ENCODE data around the gene CENPP. TPM values are rescaled to one million over a fixed set of nuclear protein-coding genes. Genes with fewer than 3 reads are reported as not detected.

CENPP gene
- total RNA-seq, 2 donors from 2014 or later = 1.9 to 6.8 TPM

- Mint-ChIP-seq H3K27ac (no peak overlapping the region), H3K4me1 (peaks cover 2% of the 10 kb centered on the region), H3K27me3 (no peaks in the 10 kb centered on the region), H3K36me3 (ENCODE audit: low read depth) (peaks cover 27% of the 10 kb centered on the region), H3K4me3 (no peak overlapping the region)
- no peaks in the 10 kb centered on the region for H3K9me3 ChIP-seq (ENCODE audit: control insufficient read depth, low read length, poor library complexity, severe bottlenecking)
- DNase-seq = no peak
- no peak for ATAC-seq
These were observed 316.8 kb downstream of the CENPP start for GRCh38 chr9:92642564-92642963.

GRCh38 chr9:92644278-92644677, 318.5 kb downstream of the CENPP start:
- Mint-ChIP-seq H3K36me3 (ENCODE audit: low read depth) (peaks cover 31% of the 10 kb centered on the region), H3K27ac (no peak overlapping the region), H3K4me3 (no peak overlapping the region)

GRCh38 chr9:92645041-92645440, 319.3 kb downstream of the CENPP start:
- no peak overlapping the region for H3K27ac Mint-ChIP-seq
- peaks cover 2% of the 10 kb centered on the region for H3K4me1 Mint-ChIP-seq
- no peaks in the 10 kb centered on the region for H3K27me3 Mint-ChIP-seq
- H3K4me3 Mint-ChIP-seq = no peak overlapping the region
- ATAC-seq (no peak), DNase-seq (no peak)
- peaks cover 31% of the 10 kb centered on the region for H3K36me3 Mint-ChIP-seq (ENCODE audit: low read depth)
- H3K9me3 ChIP-seq (ENCODE audit: control insufficient read depth, low read length, poor library complexity, severe bottlenecking) = no peaks in the 10 kb centered on the region

More at GRCh38 chr9:92644278-92644677, 318.5 kb downstream of the CENPP start:
- no peak for ATAC-seq
- no peaks in the 10 kb centered on the region for H3K9me3 ChIP-seq (ENCODE audit: control insufficient read depth, low read length, poor library complexity, severe bottlenecking)
- H3K27me3 Mint-ChIP-seq = no peaks in the 10 kb centered on the region
- H3K4me1 Mint-ChIP-seq = peaks cover 2% of the 10 kb centered on the region
- DNase-seq = no peak

GRCh38 chr9:92647671-92648473, 322.1 kb downstream of the CENPP start:
- H3K27me3 Mint-ChIP-seq = no peaks in the 10 kb centered on the region
- no peak overlapping the region for H3K27ac Mint-ChIP-seq
- H3K36me3 Mint-ChIP-seq (ENCODE audit: low read depth) = peaks cover 28% of the 10 kb centered on the region
- DNase-seq = no peak
- H3K9me3 ChIP-seq (ENCODE audit: control insufficient read depth, low read length, poor library complexity, severe bottlenecking) = no peaks in the 10 kb centered on the region
- no peak for ATAC-seq
- no peaks in the 10 kb centered on the region for H3K4me1 Mint-ChIP-seq
- no peak overlapping the region for H3K4me3 Mint-ChIP-seq

- no peak overlapping the region for H3K27ac Mint-ChIP-seq
- H3K4me1 Mint-ChIP-seq = peaks cover 2% of the 10 kb centered on the region
- no peak overlapping the region for H3K4me3 Mint-ChIP-seq
- no peaks in the 10 kb centered on the region for H3K9me3 ChIP-seq (ENCODE audit: control insufficient read depth, low read length, poor library complexity, severe bottlenecking)
- H3K36me3 Mint-ChIP-seq (ENCODE audit: low read depth) = peaks cover 28% of the 10 kb centered on the region
- ATAC-seq (no peak), DNase-seq (no peak)
- no peaks in the 10 kb centered on the region for H3K27me3 Mint-ChIP-seq
These were observed 322.8 kb downstream of the CENPP start for GRCh38 chr9:92648474-92648971.

DNA sequence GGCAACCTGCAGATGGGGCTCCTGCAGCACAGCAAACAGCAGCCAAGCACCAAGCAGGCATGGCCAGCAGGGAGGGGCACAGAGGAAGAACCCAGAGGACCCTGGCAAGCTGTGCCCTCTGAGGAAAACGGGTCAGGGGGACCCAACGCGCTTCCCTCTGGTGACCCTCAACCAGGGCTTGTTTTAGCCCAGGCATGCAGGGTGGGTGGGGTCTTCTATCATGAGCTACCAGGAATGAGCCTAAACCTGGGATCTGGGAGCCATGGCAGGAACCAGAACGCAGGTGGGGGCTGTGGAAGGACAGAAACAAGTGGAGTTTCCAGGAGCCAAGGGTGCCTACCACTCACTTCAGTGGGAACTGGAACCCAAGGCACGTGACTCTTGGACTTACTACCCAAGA, 323.3 kb downstream of the CENPP start:
- Mint-ChIP-seq H3K27me3 (no peaks in the 10 kb centered on the region), H3K27ac (no peak overlapping the region), H3K36me3 (ENCODE audit: low read depth) (peaks cover 28% of the 10 kb centered on the region), H3K4me1 (peaks cover 2% of the 10 kb centered on the region), H3K4me3 (no peak overlapping the region)
- DNase-seq (no peak), ATAC-seq (no peak)
- no peaks in the 10 kb centered on the region for H3K9me3 ChIP-seq (ENCODE audit: control insufficient read depth, low read length, poor library complexity, severe bottlenecking)

DNA sequence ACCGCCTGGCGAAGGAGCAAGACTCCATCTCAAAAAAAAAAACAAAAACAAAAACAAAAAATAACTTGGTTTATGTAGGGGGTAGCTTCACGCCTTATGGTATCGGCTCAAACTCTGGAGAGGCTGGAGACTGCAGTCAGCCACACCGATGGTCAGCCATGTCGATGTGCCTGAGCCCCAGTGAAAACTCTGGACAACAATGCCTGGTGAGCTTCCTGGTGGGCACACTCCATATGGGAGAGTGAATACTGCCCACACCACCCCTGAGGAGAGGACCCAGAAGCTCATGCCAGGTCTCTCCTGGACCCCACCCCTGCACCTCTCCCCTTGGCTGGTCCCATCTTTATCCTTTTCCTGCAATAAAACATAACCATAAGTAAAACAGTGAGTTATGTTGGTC, 324.5 kb downstream of the CENPP start:
- no peaks in the 10 kb centered on the region for H3K27me3 Mint-ChIP-seq
- peaks cover 20% of the 10 kb centered on the region for H3K36me3 Mint-ChIP-seq (ENCODE audit: low read depth)
- H3K4me1 Mint-ChIP-seq = peaks cover 2% of the 10 kb centered on the region
- no peak overlapping the region for H3K4me3 Mint-ChIP-seq
- H3K9me3 ChIP-seq (ENCODE audit: control insufficient read depth, low read length, poor library complexity, severe bottlenecking) = no peaks in the 10 kb centered on the region
- DNase-seq = no peak
- H3K27ac Mint-ChIP-seq = no peak overlapping the region
- ATAC-seq = no peak

DNA sequence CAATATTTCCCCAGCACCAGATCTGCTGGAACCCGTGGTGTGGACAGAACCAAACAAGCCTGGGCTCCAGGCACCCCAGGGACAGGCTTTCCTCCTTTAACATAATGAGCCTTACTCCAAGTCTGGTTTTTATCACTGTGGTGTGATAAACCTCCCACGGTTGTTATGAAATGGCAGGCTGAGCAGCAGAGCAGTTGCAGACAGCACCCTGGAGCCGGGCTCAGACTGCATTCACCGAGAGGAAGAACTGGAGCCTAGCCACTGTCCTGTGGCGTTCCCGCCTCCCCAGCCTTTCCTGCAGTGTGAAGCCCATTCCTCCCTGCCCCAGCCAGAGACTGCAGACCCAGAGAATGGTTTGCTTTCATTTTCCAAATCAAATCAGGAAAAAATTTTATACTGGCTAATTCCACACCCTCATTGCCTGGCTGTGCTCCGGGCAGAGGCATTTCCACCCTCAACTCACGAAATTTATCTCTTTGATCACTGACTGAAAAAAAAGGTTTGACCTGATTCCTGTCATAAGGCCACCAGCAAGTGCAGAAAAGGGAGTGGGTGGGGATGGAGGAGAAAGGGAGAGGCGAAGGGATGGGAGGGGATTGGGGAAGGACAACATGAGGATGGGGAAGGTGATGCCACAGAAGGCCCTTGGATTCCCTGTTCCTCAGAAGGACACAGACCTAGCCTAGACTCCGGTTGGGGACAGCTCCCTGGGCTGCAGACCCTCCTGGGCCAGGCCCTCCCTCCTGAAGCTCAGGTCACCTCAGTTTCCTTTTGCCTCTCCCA, 325.3 kb downstream of the CENPP start:
- H3K4me1 Mint-ChIP-seq = peaks cover 4% of the 10 kb centered on the region
- no peaks in the 10 kb centered on the region for H3K27me3 Mint-ChIP-seq
- no peak for DNase-seq
- H3K36me3 Mint-ChIP-seq (ENCODE audit: low read depth) = peaks cover 20% of the 10 kb centered on the region
- no peak overlapping the region for H3K4me3 Mint-ChIP-seq
- peak overlapping the region; percentile 61 for H3K27ac Mint-ChIP-seq
- no peak for ATAC-seq
- H3K9me3 ChIP-seq (ENCODE audit: control insufficient read depth, low read length, poor library complexity, severe bottlenecking) = no peaks in the 10 kb centered on the region

DNA sequence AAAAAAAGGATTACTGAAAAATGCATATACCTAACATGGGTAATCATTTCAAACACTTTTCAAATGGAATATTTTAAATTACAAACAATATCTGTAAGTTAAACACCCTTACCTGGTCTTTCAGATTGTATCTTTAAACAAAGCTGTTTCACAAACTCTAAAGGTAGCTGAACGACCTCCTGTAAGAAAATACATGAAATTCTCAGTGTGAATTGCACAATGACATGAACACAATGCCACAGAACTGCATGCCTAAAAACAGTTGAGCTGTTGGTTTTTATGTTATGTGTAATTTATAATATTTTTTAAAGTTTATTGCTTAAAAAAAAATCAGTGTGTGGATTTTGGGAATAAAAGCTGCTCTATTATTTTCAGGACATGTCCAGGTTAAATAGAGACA, 326.7 kb downstream of the CENPP start:
- peaks cover 10% of the 10 kb centered on the region for H3K36me3 Mint-ChIP-seq (ENCODE audit: low read depth)
- H3K27ac Mint-ChIP-seq = no peak overlapping the region
- no peak for ATAC-seq

GRCh38 chr9:92654481-92655301, 328.9 kb downstream of the CENPP start:
- no peak for DNase-seq
- H3K9me3 ChIP-seq (ENCODE audit: control insufficient read depth, low read length, poor library complexity, severe bottlenecking) = no peaks in the 10 kb centered on the region
- H3K27me3 Mint-ChIP-seq = no peaks in the 10 kb centered on the region
- ATAC-seq = no peak
- no peak overlapping the region for H3K4me3 Mint-ChIP-seq
- H3K27ac Mint-ChIP-seq = no peak overlapping the region
- peaks cover 4% of the 10 kb centered on the region for H3K36me3 Mint-ChIP-seq (ENCODE audit: low read depth)
- H3K4me1 Mint-ChIP-seq = peaks cover 4% of the 10 kb centered on the region

More for the DNA sequence above, 326.7 kb downstream of the CENPP start:
- no peak overlapping the region for H3K4me3 Mint-ChIP-seq
- H3K9me3 ChIP-seq (ENCODE audit: control insufficient read depth, low read length, poor library complexity, severe bottlenecking) = no peaks in the 10 kb centered on the region
- DNase-seq = no peak
- H3K27me3 Mint-ChIP-seq = no peaks in the 10 kb centered on the region
- H3K4me1 Mint-ChIP-seq = peaks cover 4% of the 10 kb centered on the region

GRCh38 chr9:92655366-92655765, 329.6 kb downstream of the CENPP start:
- ATAC-seq (no peak), DNase-seq (no peak)
- H3K9me3 ChIP-seq (ENCODE audit: control insufficient read depth, low read length, poor library complexity, severe bottlenecking) = no peaks in the 10 kb centered on the region
- Mint-ChIP-seq H3K36me3 (ENCODE audit: low read depth) (peaks cover 4% of the 10 kb centered on the region), H3K27me3 (no peaks in the 10 kb centered on the region), H3K4me3 (no peak overlapping the region), H3K4me1 (peaks cover 4% of the 10 kb centered on the region), H3K27ac (no peak overlapping the region)

GRCh38 chr9:92655896-92656536, 330.3 kb downstream of the CENPP start:
- ATAC-seq = no peak
- Mint-ChIP-seq H3K36me3 (ENCODE audit: low read depth) (peaks cover 4% of the 10 kb centered on the region), H3K4me3 (no peak overlapping the region), H3K27ac (no peak overlapping the region), H3K4me1 (peaks cover 6% of the 10 kb centered on the region), H3K27me3 (no peaks in the 10 kb centered on the region)
- no peak for DNase-seq
- no peaks in the 10 kb centered on the region for H3K9me3 ChIP-seq (ENCODE audit: control insufficient read depth, low read length, poor library complexity, severe bottlenecking)

Data from T-helper 17 cell (primary cell).